DMS79 (cell line): ENCODE data around the gene BCL7C.
"Not testable (repeated sequence)": the region's sequence is repeated elsewhere in the genome, so short reads cannot be mapped to it uniquely, and the experiment has no call there.

Experiments
- DNase-seq: peaks from one replicate; lab custom pipeline; 2025; lab: John Stamatoyannopoulos, UW

BCL7C gene

DNA sequence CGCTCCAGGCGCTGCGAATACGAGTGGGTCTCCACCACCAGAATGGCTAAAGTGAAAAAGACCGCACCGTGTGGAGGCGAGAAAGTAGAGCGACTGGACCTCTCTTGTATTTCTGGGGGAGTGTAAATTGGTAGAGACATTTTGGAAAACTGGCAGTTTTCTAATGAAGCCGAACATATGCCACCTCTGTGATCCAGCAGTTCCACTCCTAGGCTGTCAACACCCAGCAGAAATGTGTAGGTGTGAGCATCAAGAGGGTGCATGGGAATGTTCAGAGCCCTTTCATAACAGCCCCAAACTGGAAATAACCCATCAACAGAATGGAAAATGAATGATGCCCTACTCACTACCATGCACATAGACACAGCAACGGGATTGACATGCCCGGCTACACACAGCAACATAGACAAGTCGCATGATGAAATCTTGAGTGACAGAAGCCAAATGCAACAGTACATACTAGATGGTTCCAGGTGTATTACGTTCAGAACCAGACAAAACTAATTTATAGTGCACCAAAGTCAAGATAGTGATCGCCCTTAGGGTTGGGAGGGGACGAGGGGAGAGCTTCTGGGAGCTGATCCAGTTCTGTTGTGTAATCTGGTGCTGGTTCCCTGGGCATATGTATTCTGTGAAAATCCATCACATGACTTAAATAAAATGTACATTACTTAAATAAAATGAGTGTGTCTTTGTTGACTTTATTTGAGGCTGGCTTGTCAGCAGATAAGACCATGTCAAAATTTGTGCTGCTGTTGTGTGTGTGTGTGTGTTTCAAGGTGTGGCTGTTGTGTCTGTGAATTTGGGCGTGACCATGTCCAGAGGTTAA is 877 bp upstream of the BCL7C start:
- no peak for DNase-seq

GRCh38 chr16:30893417-30893743 is 497 bp downstream of the BCL7C start:
- DNase-seq: no peak

GRCh38 chr16:30892670-30893416 is 1.0 kb downstream of the BCL7C start:
- no peak for DNase-seq

- not testable (repeated sequence) for DNase-seq
These were observed 2.6 kb downstream of the BCL7C start for GRCh38 chr16:30891043-30891823.

DNA sequence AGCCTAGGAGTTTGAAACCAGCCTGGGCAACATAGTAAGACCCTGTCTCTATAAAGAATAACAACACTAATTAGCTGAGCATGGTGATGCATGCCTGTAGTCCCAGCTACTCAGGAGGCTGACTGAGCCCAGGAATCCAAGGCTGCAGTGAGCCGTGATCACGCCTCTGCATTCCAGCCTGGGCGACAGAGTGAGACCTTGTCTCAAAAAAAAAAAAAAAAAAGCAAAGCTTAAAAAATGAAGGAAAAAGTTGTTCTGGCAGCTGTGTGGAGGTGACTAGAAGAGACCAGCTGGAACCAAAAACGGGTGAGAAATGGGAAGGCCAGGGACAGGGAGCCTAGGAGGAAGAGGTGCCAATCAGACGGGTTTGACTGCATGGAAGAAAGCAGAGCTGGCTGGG is 4.2 kb downstream of the BCL7C start:
- no peak for DNase-seq

- no peak for DNase-seq
These were observed 4.9 kb downstream of the BCL7C start for GRCh38 chr16:30888856-30889499.

- DNase-seq: no peak
These were observed 6.0 kb downstream of the BCL7C start for GRCh38 chr16:30887927-30888326.

GRCh38 chr16:30886145-30886544 is 7.7 kb downstream of the BCL7C start:
- DNase-seq: no peak

DNA sequence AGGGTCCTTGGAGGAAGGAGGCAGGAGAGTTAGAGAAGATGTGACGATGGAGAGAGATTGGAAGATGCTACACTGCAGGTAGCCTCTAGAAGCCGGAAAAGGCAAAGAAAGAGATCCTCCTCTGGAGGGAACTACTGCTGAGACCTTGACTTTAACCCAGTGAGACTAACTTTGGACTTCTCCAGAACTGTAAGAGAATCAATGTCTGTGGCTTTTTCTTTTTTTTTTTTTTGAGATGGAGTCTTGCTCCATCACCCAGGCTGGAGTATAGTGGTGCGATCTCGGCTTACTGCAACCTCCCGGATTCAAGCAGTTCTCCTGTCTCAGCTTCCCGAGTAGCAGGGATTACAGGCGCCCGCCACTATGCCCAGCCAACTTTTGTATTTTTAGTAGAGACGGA is 8.7 kb downstream of the BCL7C start:
- no peak for DNase-seq

DNA sequence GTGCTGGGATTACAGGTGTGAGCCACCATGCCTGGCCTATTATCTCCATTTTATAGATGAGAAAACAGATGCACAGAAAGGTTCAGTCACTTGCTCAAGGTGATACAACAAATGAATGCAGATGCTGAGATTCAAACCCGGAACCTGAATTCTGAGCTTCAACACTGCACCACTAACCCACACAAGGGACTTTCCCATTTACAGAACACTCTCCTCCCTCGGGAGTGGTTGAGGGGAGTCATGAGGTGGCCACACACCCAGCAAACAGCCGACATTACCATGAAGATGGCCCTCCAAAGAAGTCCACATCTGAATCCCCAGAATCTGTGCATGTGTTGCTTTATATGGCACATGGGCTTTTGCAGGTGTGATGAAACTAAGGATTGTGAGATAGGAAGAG is 9.1 kb downstream of the BCL7C start:
- no peak for DNase-seq

- DNase-seq: no peak
These were observed 11.2 kb downstream of the BCL7C start for GRCh38 chr16:30882429-30883310.

DNA sequence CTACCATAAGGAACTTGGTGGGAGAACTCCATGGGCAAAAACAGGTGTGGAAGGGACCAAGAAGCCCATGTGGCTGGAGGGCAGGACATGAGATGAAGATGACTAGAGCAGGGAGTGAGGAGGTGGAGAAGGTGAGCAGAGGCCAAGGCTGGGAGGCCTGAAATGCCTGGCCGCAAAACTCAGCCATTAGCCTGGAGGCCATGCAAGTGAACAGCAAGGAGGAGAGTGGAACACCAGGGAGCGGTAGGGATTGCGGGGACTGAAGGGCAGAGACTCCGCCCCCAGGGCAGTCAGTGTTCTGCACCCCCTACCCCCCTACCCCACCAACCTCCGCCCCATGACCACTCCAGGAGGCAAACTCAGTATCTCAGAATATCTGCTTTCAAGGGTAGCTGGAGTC is 17.0 kb downstream of the BCL7C start:
- no peak for DNase-seq

DNA sequence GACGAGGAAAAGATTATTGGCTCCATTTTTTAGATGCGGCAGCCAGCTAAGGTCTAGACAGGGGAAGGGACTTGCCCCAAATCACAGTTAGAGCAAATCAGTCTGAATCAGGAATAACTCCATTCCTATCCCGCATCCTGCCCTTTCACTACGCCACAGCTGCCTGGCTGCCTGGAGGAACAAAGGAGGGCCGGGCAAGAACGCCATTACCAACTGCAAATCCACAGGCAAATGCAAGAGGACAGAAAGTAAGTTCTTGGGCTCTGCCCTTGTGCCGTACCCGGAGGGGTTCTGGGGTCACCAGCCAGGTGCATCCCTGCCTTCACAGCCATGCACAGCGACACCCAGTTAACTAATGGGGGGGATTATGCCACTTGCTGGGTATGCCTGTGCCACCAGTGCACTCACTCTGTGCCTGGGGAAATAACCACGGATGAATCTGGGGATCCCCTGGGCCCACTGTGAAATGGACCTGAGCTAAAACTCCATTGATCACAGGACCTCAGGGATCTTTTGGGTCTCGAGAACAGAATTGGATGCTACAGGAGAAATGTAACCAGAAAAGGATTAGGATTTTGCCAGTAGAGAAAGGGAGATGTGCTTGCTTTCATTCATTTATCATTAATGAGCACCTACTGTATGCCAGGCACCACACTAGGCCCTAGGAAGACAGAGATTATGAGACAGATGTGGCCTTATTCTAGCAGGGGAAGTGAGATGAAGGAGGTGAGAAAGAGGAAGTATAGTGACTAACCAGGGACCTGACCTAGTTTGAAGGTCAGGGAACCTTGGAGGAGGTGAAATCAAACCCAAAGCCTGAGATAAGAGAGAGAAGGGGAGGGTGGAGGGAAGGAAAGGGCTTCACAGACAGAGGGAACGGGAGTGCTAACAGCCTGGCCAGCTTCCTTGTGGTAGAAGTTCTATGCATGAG is 17.7 kb downstream of the BCL7C start:
- peak; percentile 40 for DNase-seq

GRCh38 chr16:30874821-30875717 is 18.8 kb downstream of the BCL7C start:
- DNase-seq: peak; percentile 82

- no peak for DNase-seq
These were observed 19.5 kb downstream of the BCL7C start for GRCh38 chr16:30874244-30874820.

GRCh38 chr16:30870904-30871303 is 23.0 kb downstream of the BCL7C start:
- DNase-seq: no peak

DNA sequence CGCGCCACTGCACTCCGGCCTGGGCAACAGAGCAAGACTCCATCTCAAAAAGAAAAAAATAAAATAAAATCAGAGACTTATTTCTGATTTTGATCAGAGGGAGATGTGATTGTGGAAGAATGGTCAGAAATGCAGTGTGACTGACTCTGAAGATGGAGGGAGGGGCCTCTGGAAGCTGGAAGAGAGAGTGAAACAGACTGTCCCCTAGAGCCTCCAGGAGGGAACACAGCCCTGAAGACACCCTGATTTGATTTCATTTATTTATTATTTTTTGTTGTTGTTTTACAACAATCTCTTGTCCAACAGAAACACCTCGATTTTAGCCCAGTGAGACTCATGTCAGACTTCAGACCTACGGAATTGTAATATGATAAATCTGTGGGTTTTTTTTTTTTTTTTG is 26.1 kb downstream of the BCL7C start:
- no peak for DNase-seq

DNA sequence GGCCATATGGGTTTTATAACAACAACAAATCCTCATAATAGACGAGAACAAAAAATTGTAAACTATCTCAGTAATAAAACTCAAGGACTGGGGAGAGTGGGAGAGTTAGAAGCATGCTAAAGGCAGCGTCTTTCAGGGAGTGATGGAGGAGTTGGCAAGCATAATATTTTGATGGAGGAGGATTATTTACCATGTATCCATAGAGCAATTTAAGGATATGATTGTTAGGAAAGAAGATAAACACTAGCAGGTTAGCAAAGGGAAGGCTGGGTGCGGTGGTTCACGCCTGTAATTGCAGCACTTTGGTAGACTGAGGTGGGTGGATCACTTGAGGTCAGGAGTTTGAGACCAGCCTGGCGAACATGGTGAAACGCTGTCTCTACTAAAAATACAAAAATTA is 27.8 kb downstream of the BCL7C start:
- DNase-seq: no peak

- DNase-seq: not testable (repeated sequence)
These were observed 30.7 kb downstream of the BCL7C start for GRCh38 chr16:30863178-30863577.
